ENCODE results near the gene CAVIN3. TPM values are rescaled to one million over a fixed set of nuclear protein-coding genes. Genes with fewer than 3 reads are reported as not detected.

Gene CAVIN3
- total and polyA plus RNA-seq, 2 of the 4 experiments (the other 2 are of a cell fraction) = 112 to 185 TPM

DNA sequence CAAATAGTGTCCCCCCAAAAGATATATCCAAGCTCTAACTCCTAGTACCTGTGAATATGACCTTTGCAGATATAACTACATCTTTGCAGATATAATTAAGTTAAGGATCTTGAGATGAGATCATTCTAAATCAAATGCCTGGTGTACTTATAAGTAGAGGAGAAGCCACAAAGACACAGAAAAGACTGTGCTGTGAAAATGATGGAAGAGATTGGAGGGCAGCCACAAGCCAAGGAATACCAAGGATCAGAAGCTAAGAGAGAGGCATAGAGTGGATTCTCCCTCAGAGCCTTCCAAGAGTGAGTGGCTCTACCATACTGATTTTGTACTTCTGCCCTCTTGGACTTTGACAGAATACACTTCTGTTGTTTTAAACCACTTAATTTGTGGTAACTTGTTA lies 7.5 kb upstream of the CAVIN3 start:
- CTCF ChIA-PET = interaction anchor here (2.0 kb wide), 1 partner anchor 26 kb away, joined by 9 read pairs; no protein-coding TSS in a partner anchor
- H2BK15ac ChIP-seq (ENCODE audit: low read depth, low read length) = no peak overlapping the region
- dilution Hi-C loops (cut with HindIII; ENCODE audit: low sequenced_read_pairs, unreplicated experiment) (no loop called here), in situ Hi-C loops (cut with MboI; ENCODE audit: low sequenced_read_pairs) (no loop called here), intact Hi-C loops (cut with micrococcal nuclease) (no loop called here)
- no peaks in the 10 kb centered on the region for H4K20me1 ChIP-seq (ENCODE audit: insufficient read depth, low read length)
- H3K27ac ChIP-seq (ENCODE audit: insufficient read depth, low read length) = no peak overlapping the region
- no TSS peak for BruUV-seq (replicated peaks)
- TF ChIP-seq BHLHE40 (IDR thresholded peaks at IDR 0.05; ENCODE audit: low read depth, low read length) = no peak
- no peak overlapping the region for H4K91ac ChIP-seq (ENCODE audit: insufficient read depth, low read depth, low read length)
- no peak overlapping the region for H4K8ac ChIP-seq (ENCODE audit: low read depth in 2 of 2, low read length in 2 of 2)
- H2AK9ac ChIP-seq (replicated peaks; ENCODE audit: low read depth, low read length, poor library complexity) = no peak overlapping the region
- H3K36me3 ChIP-seq (ENCODE audit: control insufficient read depth, insufficient read depth, low read length) = no peaks in the 10 kb centered on the region
- POLR2A ChIA-PET (ENCODE audit: unreplicated experiment) = no interaction called here
- no peaks in the 10 kb centered on the region; the same call in 1 of the 2 replicates for H3K9me1 ChIP-seq (ENCODE audit: insufficient read depth, low read length)
- H2BK120ac ChIP-seq (ENCODE audit: low read depth, low read length) = no peak overlapping the region
- no peak overlapping the region for H2BK5ac ChIP-seq (ENCODE audit: low read depth, low read length, poor library complexity, severe bottlenecking)
- no peaks in the 10 kb centered on the region for H3K9me3 ChIP-seq (ENCODE audit: control insufficient read depth, insufficient read depth, low read length)
- no peak overlapping the region for H3K9ac ChIP-seq (ENCODE audit: low read depth, low read length)
- no peak overlapping the region for H2AK5ac ChIP-seq (ENCODE audit: low read depth, low read length)
- H3K4me3 ChIP-seq (ENCODE audit: insufficient read depth, low read depth, low read length) = no peak overlapping the region
- H2AFZ ChIP-seq (replicated peaks; ENCODE audit: low read length, poor library complexity) = no peak overlapping the region
- no peak overlapping the region for H3K18ac ChIP-seq (ENCODE audit: low read depth, low read length)
- no peak overlapping the region for H3K4ac ChIP-seq (ENCODE audit: low read depth, low read length)
- no peak overlapping the region for H2BK20ac ChIP-seq (ENCODE audit: low read depth, low read length)
- no peaks in the 10 kb centered on the region; the same call in 1 of the 2 replicates for H3K27me3 ChIP-seq (ENCODE audit: control insufficient read depth, insufficient read depth, low read length)
- no peak for DNase-seq
- no peak overlapping the region for H3K14ac ChIP-seq (replicated peaks; ENCODE audit: low read depth, low read length)
- H3K23ac ChIP-seq (ENCODE audit: low read depth, low read length) = no peak overlapping the region
- no peak; the same call in 1 of the 2 replicates for ATAC-seq (ENCODE audit: low read depth)
- H4K5ac ChIP-seq (ENCODE audit: low read depth, low read length) = no peak overlapping the region
- no peak overlapping the region for H3K56ac ChIP-seq (ENCODE audit: extremely low read depth, insufficient read depth, low read length)
- no peak overlapping the region for H3K4me2 ChIP-seq (ENCODE audit: low read depth, low read length)
- no peaks in the 10 kb centered on the region for H3K79me1 ChIP-seq (ENCODE audit: low read depth in 1 of 2, low read length in 2 of 2)
- H3K4me1 ChIP-seq (ENCODE audit: control insufficient read depth, insufficient read depth, low read length) = no peaks in the 10 kb centered on the region; the same call in 1 of the 2 replicates
